Measurements from ENCODE around the gene ZNF598.

The ZNF598 gene

GRCh38 chr16:1990101-1990350, 19.6 kb downstream of the ZNF598 start:
- DNase-seq, result no peak

GRCh38 chr16:1989209-1990100, 20.2 kb downstream of the ZNF598 start, which contains the start of gene SYNGR3:
SYNGR3 (plus strand) TSS chr16:1989970; CDS start chr16:1990103, 133 bp downstream.
- no peak for DNase-seq

GRCh38 chr16:1987198-1987597, 22.4 kb downstream of the ZNF598 start:
- no peak for DNase-seq

GRCh38 chr16:1985466-1986150, 24.0 kb downstream of the ZNF598 start:
- no peak for DNase-seq

- peak; percentile 76 for DNase-seq
These were observed 25.0 kb downstream of the ZNF598 start for GRCh38 chr16:1984347-1985225.

- DNase-seq, result peak; percentile 88
These were observed 25.9 kb downstream of the ZNF598 start, which contains the start of gene GFER for GRCh38 chr16:1983544-1984346. GFER (plus strand) TSS chr16:1984193; CDS start chr16:1984219, 26 bp downstream.

- no peak for DNase-seq
These were observed 26.6 kb downstream of the ZNF598 start for GRCh38 chr16:1982991-1983543.

GRCh38 chr16:1982013-1982433, 27.6 kb downstream of the ZNF598 start:
- no peak for DNase-seq

- DNase-seq, result no peak
These were observed 28.2 kb downstream of the ZNF598 start, which contains the start of gene NOXO1 for GRCh38 chr16:1981398-1981836. NOXO1 (minus strand) TSS chr16:1981469; CDS start chr16:1981179, 290 bp downstream.

- DNase-seq, result no peak
These were observed 28.9 kb downstream of the ZNF598 start for GRCh38 chr16:1980770-1981087.

GRCh38 chr16:1980030-1980769, 29.4 kb downstream of the ZNF598 start:
- DNase-seq, result no peak

- DNase-seq, result peak; percentile 74
These were observed 30.2 kb downstream of the ZNF598 start for GRCh38 chr16:1979271-1980029.

GRCh38 chr16:1978476-1979120, 31.0 kb downstream of the ZNF598 start:
- DNase-seq, result no peak

GRCh38 chr16:1977875-1978268, 31.7 kb downstream of the ZNF598 start:
- no peak for DNase-seq

- no peak for DNase-seq
These were observed 32.4 kb downstream of the ZNF598 start for GRCh38 chr16:1976951-1977874.

- no peak for DNase-seq
These were observed 33.5 kb downstream of the ZNF598 start for GRCh38 chr16:1976216-1976520.

GRCh38 chr16:1975432-1976215, 34.0 kb downstream of the ZNF598 start:
- no peak for DNase-seq
